Right atrium auricular region (tissue), 2 donors: ENCODE data around the gene SOX13. TPM values are rescaled to one million over a fixed set of nuclear protein-coding genes. Genes with fewer than 3 reads are reported as not detected.
A peak's percentile ranks its signal among the peaks of the same experiment; 100 is the strongest.

Experiments
- DNase-seq: peaks from one replicate; pipeline ENCODE4 v3.0.0-alpha.2; 2019; ENCODE audit warnings: low spot score
- H3K27ac ChIP-seq, 2 donors: fragments of 200-600 bp; sonication (generic); 1 replicate in 1 of 2; 2 replicates in 1 of 2; pipeline ENCODE4 v1.5.1; 2016 to 2019
- H3K27me3 ChIP-seq, 2 donors: fragments of 200-600 bp; sonication (generic); one replicate each; pipeline versions ENCODE4 v1.5.1 to v1.6.0; 2017 to 2019
- H3K36me3 ChIP-seq: fragments of 200-600 bp; sonication (generic); one replicate; pipeline ENCODE4 v1.5.1; 2016
- H3K4me1 ChIP-seq, 2 donors: fragments of 200-600 bp; sonication (generic); one replicate each; pipeline versions ENCODE4 v1.5.1 to v1.6.0; 2017 to 2019
- H3K4me3 ChIP-seq, 2 donors: fragments of 200-600 bp; sonication (generic); 1 replicate in 1 of 2; 2 replicates in 1 of 2; pipeline ENCODE4 v1.5.1; 2017 to 2019; ENCODE audit warnings: mild to moderate bottlenecking in 1 of 2, moderate library complexity in 1 of 2
- H3K9me3 ChIP-seq, 2 donors: fragments of 200-600 bp; sonication (generic); one replicate each; pipeline ENCODE4 v1.5.1; 2019
- CTCF ChIP-seq, 2 donors: fragments of 200-600 bp; sonication (generic); IDR thresholded peaks; one replicate each; pipeline ENCODE4 v1.5.1; 2019; ENCODE audit warnings: antibody characterized with exemption in 2 of 2
- total RNA-seq, 2 donors: library from RNA; depleted of rRNA; stranded (reverse); fragments of >200 nt; gene quantifications; one replicate each; pipeline ENCODE4 v1.1.0, GENCODE V29; 2016

The SOX13 gene
- total RNA-seq, 2 donors from 2014 or later, result 7.9 to 8.6 TPM

GRCh38 chr1:204065986-204066300 lies 7.0 kb upstream of the SOX13 start:
- H3K4me1 ChIP-seq, result peaks cover 0 to 10% of the 10 kb centered on the region in 2 donors
- no peak overlapping the region for H3K27ac ChIP-seq

GRCh38 chr1:204067935-204068334 lies 5.0 kb upstream of the SOX13 start:
- Histone ChIP-seq H3K4me1 (peaks cover 0 to 18% of the 10 kb centered on the region in 2 donors), H3K36me3 (no peaks in the 10 kb centered on the region), H3K27me3 (no peaks in the 10 kb centered on the region), H3K27ac (no peak overlapping the region), H3K4me3 (no peak overlapping the region), H3K9me3 (no peaks in the 10 kb centered on the region)
- TF ChIP-seq CTCF (IDR thresholded peaks at IDR 0.05), result no peak
- no peak for DNase-seq

More at GRCh38 chr1:204065986-204066300, 7.0 kb upstream of the SOX13 start:
- H3K9me3 ChIP-seq, result no peaks in the 10 kb centered on the region
- TF ChIP-seq CTCF (IDR thresholded peaks at IDR 0.05), result no peak
- H3K36me3 ChIP-seq, result no peaks in the 10 kb centered on the region
- H3K27me3 ChIP-seq, result no peaks in the 10 kb centered on the region
- H3K4me3 ChIP-seq, result no peak overlapping the region
- no peak for DNase-seq

- no peaks in the 10 kb centered on the region for H3K9me3 ChIP-seq
- TF ChIP-seq CTCF (IDR thresholded peaks at IDR 0.05), result no peak
- no peak for DNase-seq
- peaks cover 0 to 22% of the 10 kb centered on the region in 2 donors for H3K4me1 ChIP-seq
- H3K36me3 ChIP-seq, result no peaks in the 10 kb centered on the region
- H3K27me3 ChIP-seq, result no peaks in the 10 kb centered on the region
- H3K27ac ChIP-seq, result no peak overlapping the region
- no peak overlapping the region for H3K4me3 ChIP-seq
Measured at GRCh38 chr1:204069887-204070286, 3.0 kb upstream of the SOX13 start.

GRCh38 chr1:204070895-204071294 lies 2.0 kb upstream of the SOX13 start:
- Histone ChIP-seq H3K36me3 (no peaks in the 10 kb centered on the region), H3K9me3 (no peaks in the 10 kb centered on the region), H3K4me3 (no peak overlapping the region), H3K27ac (no peak overlapping the region), H3K27me3 (no peaks in the 10 kb centered on the region), H3K4me1 (peaks cover 0 to 25% of the 10 kb centered on the region in 2 donors)
- no peak for DNase-seq
- TF ChIP-seq CTCF (IDR thresholded peaks at IDR 0.05), result no peak

- no peaks in the 10 kb centered on the region for H3K27me3 ChIP-seq
- no peak for DNase-seq
Measured at GRCh38 chr1:204073837-204074273, 940 bp downstream of the SOX13 start.

More at GRCh38 chr1:204073837-204074273, 940 bp downstream of the SOX13 start:
- H3K4me3 ChIP-seq, result peak overlapping the region; percentile 58 to 74
- no peak for TF ChIP-seq CTCF (IDR thresholded peaks at IDR 0.05)
- peaks cover 0 to 39% of the 10 kb centered on the region in 2 donors for H3K4me1 ChIP-seq
- H3K27ac ChIP-seq, result peak overlapping the region; percentile 65 to 81
- H3K36me3 ChIP-seq, result no peaks in the 10 kb centered on the region
- no peaks in the 10 kb centered on the region for H3K9me3 ChIP-seq
